HG03575 (cell line): ENCODE results near the gene KIAA0040.
A peak's percentile ranks its signal among the peaks of the same experiment; 100 is the strongest.

Source experiments
- ATAC-seq: cut with Tn5 transposase; IDR thresholded peaks from one replicate; pipeline ENCODE4 v1.9.1; 2021; ENCODE audit not compliant: unreplicated experiment, insufficient number of reproducible peaks, low FRiP score; ENCODE audit errors: extremely low read depth

The KIAA0040 gene

DNA sequence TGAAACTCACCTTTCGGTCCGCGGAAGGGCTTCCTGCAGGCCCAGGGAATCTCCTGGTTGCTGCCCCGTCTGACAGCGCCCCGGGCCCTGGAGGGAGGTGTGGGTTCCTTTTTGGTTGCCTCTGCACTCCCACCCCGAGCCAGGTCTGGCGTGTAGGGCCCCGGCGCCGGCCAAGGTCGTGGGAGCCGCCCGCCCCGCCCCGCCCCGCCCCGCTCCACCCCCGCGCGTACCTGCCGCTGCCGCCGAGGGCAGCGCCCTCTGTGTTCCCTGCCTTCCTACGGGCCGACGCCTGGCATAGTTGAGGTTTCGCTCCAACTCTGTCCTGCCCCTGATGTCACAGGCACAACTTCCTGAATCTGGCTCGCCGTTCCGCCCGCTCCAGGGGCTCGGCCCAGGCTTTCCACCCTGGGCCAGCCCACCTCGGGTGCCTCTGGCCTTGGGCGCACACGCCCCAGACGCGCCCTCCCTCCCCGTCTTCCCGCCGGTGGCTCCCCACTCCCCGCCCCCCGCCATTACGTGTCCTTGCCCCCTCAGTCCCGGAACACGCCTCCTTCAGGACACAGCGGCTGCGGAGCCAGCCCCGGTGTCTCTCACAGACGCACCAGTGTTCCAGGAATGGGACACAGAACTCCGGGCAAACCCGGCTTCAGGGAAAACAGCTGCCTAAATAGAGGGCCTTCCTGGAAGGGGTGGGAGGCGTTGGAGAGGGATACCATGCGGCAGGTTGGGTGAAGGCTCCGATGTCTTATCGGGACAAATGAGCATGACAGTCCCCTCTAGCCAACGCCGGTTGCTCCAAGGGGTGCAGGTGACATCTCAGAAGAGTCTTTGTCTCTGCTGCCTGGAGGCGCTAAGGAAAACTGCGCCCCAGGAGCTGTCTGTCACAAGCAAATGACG is at the start of gene KIAA0040:
Gene KIAA0040 (minus strand): TSS at position 147 of the 897 bp plus-strand sequence. CDS start 31,763 bp downstream, outside the sequence.
- no peak for ATAC-seq

DNA sequence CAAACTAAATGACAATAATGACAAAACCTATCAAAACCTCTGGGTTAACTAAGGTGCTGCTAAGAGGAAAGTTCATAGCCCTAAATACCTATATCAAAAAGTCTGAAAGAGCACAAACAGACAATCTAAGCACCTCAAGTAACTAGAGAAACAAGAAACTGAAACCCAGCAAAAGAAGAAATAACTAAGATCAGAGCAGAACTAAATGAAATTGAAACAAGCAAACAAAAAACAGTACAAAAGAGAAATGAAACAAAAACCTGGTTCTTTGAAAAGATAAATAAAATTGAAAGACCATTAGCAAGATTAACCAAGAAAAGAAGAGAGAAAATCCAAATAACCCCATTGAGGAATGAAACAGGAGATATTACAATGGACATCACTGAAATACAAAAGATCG is 44.8 kb upstream of the KIAA0040 start:
- ATAC-seq = peak; percentile 77

DNA sequence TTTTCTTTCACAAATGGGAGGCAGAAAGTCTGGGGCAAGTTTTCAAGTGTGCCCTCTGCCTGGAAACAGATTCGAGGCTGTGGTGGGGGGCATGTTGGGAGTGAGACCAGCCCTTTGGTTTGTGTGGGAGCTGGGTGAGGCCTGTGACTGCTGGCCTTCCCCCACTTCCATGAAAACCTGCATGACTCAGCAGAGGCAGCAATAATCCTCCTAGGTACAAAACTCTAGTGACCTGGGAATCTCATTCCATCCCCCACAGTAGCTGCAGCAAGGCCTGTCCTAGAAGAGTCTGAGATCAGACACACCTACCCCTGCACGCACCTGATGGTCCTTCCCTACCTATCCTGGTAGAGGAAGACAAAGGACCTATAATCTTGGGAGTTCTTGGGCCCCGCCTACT is 42.1 kb upstream of the KIAA0040 start:
- no peak for ATAC-seq

DNA sequence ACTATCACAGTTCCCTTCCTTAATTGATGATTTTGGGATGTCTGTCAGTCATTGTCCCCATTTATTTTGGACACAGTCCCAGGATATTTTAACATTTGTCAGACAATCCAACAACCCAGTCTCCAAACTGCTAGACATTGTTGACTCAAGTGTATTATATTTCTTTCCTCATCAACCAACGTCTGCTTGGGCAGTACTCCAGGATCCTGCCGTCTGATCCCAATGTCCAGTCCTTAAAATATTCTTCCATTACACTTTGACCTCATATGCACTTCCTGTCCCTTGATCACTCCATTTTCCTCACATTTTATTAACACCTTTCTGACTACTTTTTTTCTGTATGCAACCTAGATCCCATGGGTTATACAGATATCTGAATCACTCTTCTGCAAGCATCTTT is 39.8 kb upstream of the KIAA0040 start:
- no peak for ATAC-seq

DNA sequence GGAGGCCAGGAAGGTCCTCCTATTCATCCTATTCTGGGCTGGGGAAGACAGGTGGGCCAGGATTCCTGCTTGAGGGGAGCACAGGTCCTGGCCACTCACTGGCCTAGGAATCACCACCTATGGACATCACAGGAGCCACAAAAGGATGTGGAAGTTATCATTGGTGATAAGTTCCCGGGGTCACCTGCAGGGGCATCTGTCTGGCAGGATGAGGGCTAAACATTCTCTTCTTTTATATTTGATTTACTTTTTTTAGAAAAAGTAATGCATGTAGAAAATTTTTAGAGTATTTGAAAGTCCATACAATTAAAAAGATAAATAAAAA is 33.2 kb upstream of the KIAA0040 start:
- no peak for ATAC-seq

DNA sequence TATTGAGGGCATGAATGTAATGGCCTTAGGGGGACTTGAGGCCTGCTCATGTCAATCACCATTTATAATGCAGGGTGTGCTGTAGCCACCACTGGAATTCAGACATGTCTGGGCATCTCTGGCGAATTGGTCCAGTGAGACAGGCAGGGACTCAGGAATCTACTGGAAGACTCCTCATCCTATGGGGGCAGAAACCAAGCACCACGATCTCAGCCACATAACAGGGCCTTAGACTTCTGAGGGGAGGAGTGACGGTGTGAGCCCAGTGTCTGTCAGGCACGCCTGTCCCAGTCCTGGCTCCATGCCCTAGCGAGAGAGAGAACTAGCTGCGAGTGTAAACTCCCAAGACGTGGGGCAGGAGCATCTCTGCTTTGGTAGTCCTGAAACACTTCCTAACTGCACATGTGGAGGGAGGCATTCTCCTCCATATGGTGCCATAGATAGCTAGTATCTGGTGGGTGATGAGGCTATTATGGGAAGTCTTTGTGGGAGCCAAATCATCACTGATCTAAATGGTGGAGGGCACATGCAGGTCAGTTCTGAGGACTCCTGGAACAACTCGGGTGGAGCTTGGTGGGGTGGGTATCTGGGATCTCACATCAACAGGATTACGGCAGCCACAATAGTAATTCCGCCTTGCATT is 29.8 kb upstream of the KIAA0040 start:
- no peak for ATAC-seq

DNA sequence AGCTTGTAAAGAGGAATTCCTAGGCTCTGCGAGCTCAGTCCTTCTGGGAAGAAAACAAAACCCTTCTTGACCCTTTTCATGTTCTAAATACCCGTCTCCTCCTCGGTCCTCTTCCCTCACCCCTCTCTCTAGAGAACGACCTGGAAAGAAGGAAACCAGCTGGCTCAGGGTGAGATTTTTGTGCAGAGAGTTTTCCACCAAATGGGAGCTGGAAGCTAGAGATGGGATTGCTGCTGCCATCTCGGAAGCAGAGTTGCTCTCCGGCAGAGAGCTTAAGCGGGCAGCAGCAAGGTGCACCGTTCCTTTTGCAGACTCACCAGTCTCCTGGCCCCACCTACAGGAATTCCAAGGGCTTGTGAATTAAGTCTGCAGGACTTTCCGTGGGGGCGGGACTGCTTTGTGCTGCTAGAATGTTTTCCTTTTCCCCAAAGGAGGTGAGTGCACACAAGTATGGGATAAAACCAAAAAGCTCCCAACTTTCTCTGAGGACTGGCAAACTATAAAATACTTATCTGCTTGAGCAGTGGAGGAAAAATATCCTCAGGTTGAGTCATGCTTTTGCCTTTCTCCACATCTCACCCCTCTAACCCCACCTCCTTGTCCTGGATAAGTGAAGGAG is 29.1 kb upstream of the KIAA0040 start:
- no peak for ATAC-seq

DNA sequence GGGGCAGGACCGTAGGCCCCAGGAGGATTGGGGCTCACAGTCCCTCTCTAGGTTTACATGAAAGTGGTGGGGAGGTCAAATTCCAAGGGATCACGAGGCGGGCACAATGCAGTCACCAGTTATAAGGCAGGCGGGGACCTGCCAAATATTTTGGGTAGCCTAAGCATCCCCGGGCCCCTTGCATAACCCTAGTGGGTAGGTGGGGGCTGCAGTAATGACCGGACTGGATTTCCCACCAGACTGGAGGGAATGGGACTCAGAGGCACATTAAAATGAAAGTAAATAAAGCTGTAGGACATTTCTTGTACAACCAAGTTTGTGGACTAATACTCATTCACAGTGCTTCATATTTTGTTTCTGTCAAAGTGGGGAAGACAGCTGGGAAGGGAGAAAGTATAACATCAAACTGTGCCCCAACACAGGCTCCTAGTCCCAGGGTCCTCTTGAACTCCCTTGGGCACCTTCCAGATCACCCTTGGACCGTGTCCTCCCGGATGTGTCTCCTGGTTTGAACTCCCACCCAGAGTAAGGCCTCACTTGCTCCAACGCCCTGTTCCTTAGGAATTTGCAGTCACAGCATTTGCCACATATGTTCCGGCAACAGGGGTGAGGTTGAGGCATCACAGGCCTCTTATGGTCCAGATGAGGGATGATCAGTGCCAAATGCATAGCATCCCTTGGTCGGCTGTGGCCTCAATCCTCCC is 28.4 kb upstream of the KIAA0040 start:
- ATAC-seq = no peak

DNA sequence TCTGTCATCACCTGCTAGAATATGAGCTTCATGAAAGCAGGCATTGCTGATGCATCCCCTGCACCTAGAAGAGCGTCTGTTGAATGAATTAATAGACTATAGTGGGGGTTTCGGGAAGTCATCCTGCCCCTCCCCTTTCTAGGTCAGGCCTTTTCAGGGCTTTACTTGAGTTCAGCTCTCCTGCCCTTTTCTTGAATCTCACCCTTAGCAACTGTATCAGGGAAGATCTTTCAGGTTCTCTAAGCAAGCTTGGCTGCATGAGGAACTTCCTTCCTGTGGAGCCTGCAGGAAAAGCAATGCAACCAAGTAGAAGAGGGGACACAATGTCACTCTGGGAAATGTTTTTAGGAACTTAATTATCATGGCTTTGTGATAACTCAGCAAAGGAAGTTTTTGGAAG is 27.2 kb upstream of the KIAA0040 start:
- no peak for ATAC-seq

DNA sequence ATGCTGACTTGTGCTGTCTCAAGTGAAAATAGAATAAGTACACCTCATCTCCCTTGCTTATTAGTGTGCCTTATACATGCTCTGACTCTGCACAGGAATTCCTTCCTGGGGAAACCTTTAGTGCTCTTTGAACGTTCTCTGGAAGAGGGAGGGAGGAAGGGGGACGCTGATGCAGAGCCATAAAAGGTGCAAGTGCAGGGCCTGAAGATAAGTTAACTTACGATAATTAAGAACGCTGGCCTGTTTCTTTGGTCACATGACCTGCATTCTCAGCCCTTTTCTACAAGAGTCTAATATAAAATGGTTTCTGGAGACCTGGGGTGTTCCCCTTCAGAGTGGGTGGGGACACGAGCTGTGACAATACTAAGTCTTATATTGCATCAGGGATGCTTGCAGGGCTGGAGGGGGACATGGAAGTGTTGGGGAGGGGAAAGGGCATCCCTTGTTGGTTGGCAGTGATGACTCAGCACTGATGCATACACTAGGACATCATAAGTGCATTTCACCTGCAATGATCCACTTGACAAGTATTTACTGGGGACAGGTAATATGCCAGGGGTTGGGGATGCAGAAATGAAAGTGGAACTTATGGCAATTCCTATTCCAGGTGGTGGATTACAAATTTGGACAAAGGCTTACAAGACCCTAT is 26.3 kb upstream of the KIAA0040 start:
- no peak for ATAC-seq

DNA sequence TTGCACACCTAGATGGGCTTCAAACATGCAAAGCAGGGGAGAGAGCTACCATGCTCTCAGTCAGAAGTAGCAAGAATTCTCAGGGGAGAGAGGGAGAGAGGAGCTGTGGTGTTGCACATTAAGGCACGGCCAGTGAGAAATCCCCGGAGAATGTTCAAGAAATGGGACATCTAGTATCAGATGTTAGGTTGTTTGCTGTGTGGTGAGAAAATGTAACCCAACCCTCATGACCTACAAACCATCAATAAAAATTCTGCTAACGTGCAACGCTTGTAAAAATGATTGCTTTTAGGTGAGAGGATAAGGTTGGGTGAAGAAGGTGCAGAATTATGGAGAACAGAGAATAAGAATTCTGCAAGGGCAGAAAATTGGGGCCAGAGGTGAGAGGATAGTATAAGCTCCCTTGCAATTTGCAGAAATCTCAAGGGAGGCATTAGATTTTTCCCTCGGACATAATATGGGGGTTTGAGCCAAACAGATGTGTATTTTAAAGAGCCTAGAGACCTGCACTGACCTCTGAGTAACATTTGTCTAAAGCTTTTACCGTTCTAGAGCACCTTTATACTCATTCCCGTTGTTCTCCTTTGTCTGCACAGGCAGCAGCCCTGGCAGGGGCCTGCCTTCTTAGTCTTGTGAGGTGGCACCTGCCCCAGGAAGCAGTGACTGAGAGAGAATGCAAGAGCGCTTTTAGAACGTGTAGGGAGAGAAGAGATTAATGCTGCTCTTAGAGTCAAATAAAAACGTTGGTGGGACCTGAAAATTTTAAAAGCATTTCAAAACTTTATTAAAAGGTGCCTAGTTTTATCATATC is 25.4 kb upstream of the KIAA0040 start:
- no peak for ATAC-seq

DNA sequence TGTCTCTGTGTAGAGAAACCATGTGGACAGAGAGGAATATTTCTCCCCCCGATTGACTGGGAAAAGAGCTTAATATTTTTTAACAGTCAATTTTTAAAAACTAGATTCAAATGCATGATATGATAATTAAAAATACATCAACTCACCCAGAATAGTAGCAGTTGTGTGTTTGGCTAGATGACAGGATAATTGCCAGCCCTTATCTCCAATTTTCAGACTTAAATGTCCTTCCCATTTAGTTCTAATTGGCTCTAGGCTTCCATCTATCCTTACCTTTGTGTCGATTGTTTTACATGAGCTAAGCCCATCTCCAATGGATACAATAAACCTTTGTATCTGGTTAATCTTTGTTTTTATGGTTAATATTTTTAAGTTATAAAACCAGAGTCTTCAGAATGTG is 23.9 kb upstream of the KIAA0040 start:
- ATAC-seq = no peak

DNA sequence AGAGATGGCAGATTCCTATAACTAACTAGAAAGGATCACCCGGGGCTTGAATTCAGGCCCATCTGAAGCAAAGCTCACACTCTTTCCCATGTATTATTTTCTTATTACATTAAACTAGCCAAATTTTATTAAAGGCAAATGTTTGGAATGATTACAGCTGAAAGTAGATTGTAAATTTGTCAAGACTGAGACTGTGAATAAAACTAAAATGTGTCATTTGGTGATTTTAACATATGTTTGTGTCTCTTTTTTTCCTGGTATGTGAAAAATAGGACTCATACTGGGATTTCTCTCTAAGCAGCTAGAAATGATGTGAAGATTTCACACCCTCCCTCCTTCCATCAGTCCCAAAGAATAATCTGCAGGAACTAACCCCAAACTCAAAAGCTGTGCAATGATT is 19.1 kb upstream of the KIAA0040 start:
- ATAC-seq = no peak

DNA sequence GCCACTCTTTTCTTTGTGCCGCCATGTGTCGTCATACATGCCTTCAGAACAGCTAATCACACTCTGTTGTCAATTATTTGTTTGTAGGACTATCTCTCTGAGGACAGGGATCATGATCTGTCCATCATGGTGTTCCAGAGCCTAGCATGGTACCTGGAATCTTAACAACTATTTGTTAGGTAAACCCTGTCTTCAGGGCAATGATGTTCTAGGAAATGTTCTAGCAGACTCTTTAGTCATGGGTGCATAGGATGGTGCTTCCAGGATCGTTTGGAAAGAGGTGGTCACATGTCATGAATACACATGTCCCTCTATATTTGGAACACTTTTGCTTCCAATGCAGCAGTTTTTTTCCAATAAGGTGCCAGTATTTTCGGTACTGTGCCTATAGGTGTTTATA is 18.2 kb upstream of the KIAA0040 start:
- ATAC-seq = no peak

DNA sequence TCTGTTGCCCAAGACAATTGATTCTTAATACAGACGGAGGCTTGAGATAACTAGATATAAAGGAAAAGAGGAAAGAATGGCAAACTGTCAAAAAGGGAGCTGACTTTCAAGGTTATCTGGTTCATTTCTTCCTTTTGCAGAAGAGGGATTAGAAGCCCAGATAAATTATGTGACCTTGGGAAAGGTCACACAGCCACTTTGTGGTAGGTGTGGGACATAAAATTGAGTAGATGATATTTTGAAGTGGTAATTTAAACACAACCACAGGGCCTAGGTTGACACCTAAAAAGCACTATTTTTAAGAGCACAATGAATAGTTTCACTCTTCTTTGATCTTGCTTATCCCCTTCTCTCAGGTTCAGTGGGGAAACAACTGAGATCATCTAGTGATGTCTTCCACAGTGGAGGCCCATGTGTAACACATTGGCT is 16.9 kb upstream of the KIAA0040 start:
- ATAC-seq = peak; percentile 31

DNA sequence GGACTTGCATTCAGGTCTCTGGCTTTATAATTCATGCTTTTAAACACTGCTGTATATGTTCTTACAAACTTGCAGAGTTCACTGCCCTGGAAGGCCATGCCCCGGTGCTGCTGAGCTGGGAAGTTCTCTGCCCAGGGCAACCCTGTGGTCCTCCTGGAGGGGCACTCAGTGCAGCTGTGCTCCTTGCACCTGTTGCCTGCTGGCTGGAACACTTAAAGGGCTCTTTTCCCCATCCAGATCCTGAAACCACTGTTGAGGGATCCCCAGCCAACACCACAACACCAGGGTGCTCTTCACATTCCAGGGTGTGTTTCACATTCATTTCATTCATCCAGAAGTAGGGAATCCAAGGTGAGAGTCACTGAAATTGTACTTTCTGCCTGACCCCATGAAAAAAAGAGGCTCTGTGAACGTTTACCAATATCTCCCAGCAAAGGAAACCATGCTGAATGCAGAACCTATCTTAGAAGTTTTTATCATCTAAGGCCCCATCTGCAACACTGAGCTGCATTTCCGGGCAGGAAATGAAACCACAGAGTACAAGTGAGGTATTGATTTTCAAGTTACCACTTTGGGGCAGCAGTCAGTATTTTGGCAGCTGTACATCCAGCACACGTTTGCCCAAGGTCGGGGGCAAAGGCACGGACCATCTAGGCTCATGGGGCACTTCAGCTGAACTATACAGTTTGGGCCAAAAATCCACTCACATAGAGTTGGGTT is 16.4 kb upstream of the KIAA0040 start:
- peak; percentile 74 for ATAC-seq

DNA sequence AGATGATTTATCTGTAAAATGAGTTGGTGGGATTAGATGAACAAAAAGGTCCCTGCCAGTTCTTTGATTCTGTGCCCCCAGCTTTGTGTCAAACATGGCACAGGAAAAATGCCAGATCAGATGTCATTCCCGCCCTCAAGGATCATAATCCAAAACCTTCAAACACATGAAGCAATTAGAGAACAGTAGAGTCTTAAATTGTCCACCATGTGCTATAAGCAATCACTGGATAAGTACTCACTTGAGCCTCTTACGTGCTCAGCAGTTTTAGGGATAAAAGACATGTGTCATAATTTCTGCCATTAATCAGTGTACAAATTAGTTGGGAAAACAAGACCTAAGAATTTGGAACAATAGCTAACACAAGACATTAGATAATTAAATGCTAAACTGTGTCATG is 15.4 kb upstream of the KIAA0040 start:
- ATAC-seq = no peak

DNA sequence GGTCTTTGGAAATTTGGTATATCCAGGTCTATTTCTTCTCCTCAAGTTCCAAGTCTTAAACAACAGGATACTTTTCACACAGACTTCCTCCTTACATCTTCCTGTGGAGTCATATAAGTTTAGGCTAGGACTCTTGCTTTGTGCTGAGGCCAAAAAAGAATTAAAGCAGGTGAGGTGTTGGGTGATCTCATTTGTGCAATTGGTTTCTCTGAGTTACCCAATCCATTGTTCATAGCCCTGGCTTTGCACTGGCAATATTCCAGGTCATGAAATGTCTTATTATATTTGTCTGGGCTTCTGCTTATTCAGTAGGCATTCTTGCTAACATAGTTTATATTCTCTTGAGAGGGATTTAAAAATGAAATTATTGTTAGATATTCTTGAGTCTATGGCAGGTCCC is 14.1 kb upstream of the KIAA0040 start:
- ATAC-seq = no peak
